Endothelial cell (in vitro differentiated cells): ENCODE results near the gene CHIA. TPM values are rescaled to one million over a fixed set of nuclear protein-coding genes. Genes with fewer than 3 reads are reported as not detected.

Source experiments
- DNase-seq: peaks from one replicate; pipeline ENCODE4 v3.0.0; 2021; ENCODE audit warnings: low spot score
- H3K27ac Mint-ChIP-seq: one replicate; pipeline ENCODE4 v1.8.0; 2021; ENCODE audit warnings: mixed read lengths, inconsistent platforms; ENCODE audit not compliant: unreplicated experiment
- H3K27me3 Mint-ChIP-seq: one replicate; pipeline ENCODE4 v1.8.0; 2021; ENCODE audit warnings: mild to moderate bottlenecking, moderate library complexity, mixed read lengths, inconsistent platforms; ENCODE audit not compliant: unreplicated experiment
- H3K36me3 Mint-ChIP-seq: one replicate; pipeline ENCODE4 v1.8.0; 2021; ENCODE audit warnings: mild to moderate bottlenecking, low read depth, mixed read lengths, inconsistent platforms; ENCODE audit not compliant: unreplicated experiment
- H3K4me1 Mint-ChIP-seq: one replicate; pipeline ENCODE4 v1.8.0; 2021; ENCODE audit warnings: mild to moderate bottlenecking, mixed read lengths, inconsistent platforms; ENCODE audit not compliant: unreplicated experiment
- H3K4me3 Mint-ChIP-seq: one replicate; pipeline ENCODE4 v1.8.0; 2021; ENCODE audit warnings: mild to moderate bottlenecking, mixed read lengths, inconsistent platforms; ENCODE audit not compliant: unreplicated experiment
- H3K9me3 Mint-ChIP-seq: one replicate; pipeline ENCODE4 v1.8.0; 2021; ENCODE audit warnings: mixed read lengths, inconsistent platforms; ENCODE audit not compliant: unreplicated experiment
- total RNA-seq: library from RNA; stranded (reverse); fragmentation: NEBNext Ultra II Directional; extraction: Animal tissue kit (Norgen Biotek cat#: 25700); gene quantifications from one replicate; pipeline ENCODE4 v1.2.1, GENCODE V29; 2021; ENCODE audit not compliant: unreplicated experiment
- TF ChIP-seq, protein P1 (sequence below): fragments of 200-600 bp; sonication (generic); IDR thresholded peaks from one replicate; pipeline ENCODE4 v1.5.0; 2021; ENCODE audit warnings: antibody characterized with exemption; ENCODE audit not compliant: unreplicated experiment

CHIA gene
- total RNA-seq, 1 donor from 2014 or later = not detected

DNA sequence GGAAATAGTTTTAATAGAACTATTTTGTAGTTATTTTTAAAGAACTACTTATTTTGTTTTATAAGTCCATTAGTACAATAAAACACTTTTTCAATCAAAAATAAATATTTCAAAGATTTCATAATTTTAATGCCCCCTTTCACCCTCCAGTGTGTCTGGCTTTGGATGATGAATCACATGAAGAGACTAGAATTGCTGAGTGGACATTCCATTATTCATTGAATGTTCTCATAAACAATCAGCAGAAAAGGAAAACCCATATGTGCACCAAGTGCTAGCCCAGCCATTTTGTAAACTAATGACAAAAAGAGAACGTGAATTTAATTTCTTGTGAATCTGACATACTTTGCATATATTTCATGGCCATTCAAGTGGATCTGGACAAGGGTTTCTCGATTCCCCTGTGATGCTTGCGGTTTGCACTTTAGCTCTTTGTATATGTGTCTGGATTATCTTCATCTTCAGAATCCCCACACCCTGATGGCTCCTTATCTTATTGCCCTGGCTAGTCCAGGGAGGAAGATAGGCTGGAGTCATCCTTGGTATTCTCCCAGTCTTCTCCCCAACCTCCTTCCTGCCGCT, 20.7 kb upstream of the CHIA start:
- H3K36me3 Mint-ChIP-seq = no peaks in the 10 kb centered on the region
- no peak overlapping the region for H3K27ac Mint-ChIP-seq
- no peaks in the 10 kb centered on the region for H3K9me3 Mint-ChIP-seq
- H3K4me1 Mint-ChIP-seq = no peaks in the 10 kb centered on the region
- TF ChIP-seq, protein P1, sequence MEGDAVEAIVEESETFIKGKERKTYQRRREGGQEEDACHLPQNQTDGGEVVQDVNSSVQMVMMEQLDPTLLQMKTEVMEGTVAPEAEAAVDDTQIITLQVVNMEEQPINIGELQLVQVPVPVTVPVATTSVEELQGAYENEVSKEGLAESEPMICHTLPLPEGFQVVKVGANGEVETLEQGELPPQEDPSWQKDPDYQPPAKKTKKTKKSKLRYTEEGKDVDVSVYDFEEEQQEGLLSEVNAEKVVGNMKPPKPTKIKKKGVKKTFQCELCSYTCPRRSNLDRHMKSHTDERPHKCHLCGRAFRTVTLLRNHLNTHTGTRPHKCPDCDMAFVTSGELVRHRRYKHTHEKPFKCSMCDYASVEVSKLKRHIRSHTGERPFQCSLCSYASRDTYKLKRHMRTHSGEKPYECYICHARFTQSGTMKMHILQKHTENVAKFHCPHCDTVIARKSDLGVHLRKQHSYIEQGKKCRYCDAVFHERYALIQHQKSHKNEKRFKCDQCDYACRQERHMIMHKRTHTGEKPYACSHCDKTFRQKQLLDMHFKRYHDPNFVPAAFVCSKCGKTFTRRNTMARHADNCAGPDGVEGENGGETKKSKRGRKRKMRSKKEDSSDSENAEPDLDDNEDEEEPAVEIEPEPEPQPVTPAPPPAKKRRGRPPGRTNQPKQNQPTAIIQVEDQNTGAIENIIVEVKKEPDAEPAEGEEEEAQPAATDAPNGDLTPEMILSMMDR = no peak
- H3K27me3 Mint-ChIP-seq = no peaks in the 10 kb centered on the region
- H3K4me3 Mint-ChIP-seq = no peak overlapping the region
- no peak for DNase-seq

DNA sequence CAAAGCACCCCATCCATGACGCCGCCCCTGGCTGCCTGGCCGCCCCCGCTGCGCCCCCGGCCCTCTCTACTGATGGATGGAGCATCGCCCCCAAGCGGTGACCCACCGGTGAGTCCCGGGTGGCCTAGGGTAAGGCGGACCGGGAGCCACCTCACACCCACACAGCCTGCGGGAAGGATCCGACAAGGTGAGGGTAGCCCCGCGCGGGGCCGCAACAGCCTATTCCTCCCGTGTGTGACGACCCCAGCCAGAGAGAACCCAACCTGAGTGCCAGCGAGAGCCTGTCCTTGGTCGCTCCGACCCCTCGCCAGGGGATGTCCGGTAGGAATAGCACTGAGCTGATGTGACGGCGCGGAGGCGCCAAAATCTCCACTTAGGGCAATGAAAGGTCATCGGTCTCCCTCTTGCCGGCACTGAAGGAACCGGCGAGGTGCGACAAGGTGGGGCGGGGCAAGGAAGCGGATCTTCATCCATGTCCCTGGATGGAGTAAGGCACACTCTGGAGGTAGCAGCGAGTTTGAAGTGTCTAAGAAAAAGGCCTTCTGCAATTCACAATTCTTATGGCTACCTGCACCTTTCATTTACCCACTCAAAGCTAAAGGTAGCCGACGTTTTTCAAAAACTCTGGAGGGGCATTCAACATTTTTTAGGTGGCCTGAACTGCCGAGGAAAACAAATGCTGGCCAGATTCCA, 19.7 kb upstream of the CHIA start:
- Mint-ChIP-seq H3K27me3 (no peaks in the 10 kb centered on the region), H3K36me3 (no peaks in the 10 kb centered on the region), H3K27ac (no peak overlapping the region), H3K4me3 (no peak overlapping the region), H3K4me1 (no peaks in the 10 kb centered on the region), H3K9me3 (no peaks in the 10 kb centered on the region)
- TF ChIP-seq, protein P1 = no peak
- DNase-seq = no peak

- no peaks in the 10 kb centered on the region for H3K4me1 Mint-ChIP-seq
- no peaks in the 10 kb centered on the region for H3K36me3 Mint-ChIP-seq
- TF ChIP-seq, protein P1 = no peak
- H3K4me3 Mint-ChIP-seq = no peak overlapping the region
- H3K9me3 Mint-ChIP-seq = no peaks in the 10 kb centered on the region
- no peak for DNase-seq
- H3K27ac Mint-ChIP-seq = no peak overlapping the region
- H3K27me3 Mint-ChIP-seq = no peaks in the 10 kb centered on the region
Observed at GRCh38 chr1:111271464-111271801, 19.2 kb upstream of the CHIA start.

DNA sequence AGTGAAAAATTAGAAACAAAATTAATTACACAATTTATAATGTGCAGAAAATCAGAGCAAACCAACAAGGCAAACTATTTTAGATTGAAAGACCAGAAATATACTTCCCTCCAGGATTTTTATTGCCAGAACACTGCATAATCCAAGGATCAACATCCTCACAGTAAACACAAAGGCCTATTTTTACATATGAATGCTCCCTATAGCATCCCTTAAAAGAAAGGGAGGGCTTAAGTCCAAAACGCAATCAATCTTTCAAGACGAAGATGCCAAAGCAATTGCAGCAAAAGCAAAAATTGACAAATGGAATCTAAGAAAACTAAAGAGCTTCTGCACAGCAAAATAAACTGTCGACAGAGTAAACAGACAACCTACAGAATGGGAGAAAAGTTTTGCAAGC, 18.6 kb upstream of the CHIA start:
- H3K4me3 Mint-ChIP-seq = no peak overlapping the region
- no peaks in the 10 kb centered on the region for H3K27me3 Mint-ChIP-seq
- no peaks in the 10 kb centered on the region for H3K36me3 Mint-ChIP-seq
- no peaks in the 10 kb centered on the region for H3K4me1 Mint-ChIP-seq
- TF ChIP-seq, protein P1 = no peak
- no peak overlapping the region for H3K27ac Mint-ChIP-seq
- no peak for DNase-seq
- no peaks in the 10 kb centered on the region for H3K9me3 Mint-ChIP-seq

DNA sequence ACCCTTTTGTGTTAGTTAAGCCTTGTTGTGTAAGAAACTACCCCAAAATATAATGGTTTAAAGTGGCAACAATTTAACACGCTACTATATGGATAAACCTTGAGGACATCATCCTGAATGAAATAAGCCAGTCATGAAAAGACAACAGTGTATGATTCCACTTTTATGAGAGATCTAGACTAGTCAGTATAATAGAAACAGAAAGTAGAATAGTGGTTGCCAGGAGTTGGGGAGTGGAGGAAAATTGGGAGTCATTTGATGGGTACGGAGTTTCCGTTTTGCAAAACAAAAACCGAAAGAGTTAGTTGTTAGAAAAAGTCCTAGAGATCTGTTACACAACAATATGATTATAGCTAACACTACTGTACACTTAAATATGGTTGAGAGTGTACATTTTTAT, 16.0 kb upstream of the CHIA start:
- no peak for DNase-seq
- no peaks in the 10 kb centered on the region for H3K4me1 Mint-ChIP-seq

More for the DNA sequence above, 16.0 kb upstream of the CHIA start:
- TF ChIP-seq, protein P1 = no peak
- H3K36me3 Mint-ChIP-seq = peaks cover 3% of the 10 kb centered on the region
- no peaks in the 10 kb centered on the region for H3K27me3 Mint-ChIP-seq
- H3K27ac Mint-ChIP-seq = no peak overlapping the region
- no peak overlapping the region for H3K4me3 Mint-ChIP-seq
- H3K9me3 Mint-ChIP-seq = no peaks in the 10 kb centered on the region
